Parathyroid adenoma (tissue), 2 donors: ENCODE results near the gene AOAH.
"Not testable (repeated sequence)": the region's sequence is repeated elsewhere in the genome, so short reads cannot be mapped to it uniquely, and the experiment has no call there.

Experiments
- H2AFZ ChIP-seq: fragments of 300-600 bp; sonication (generic); one replicate; pipeline ENCODE4 v1.7.0; 2017; ENCODE audit warnings: antibody characterized with exemption, mild to moderate bottlenecking
- H3K27ac ChIP-seq: fragments of 300-600 bp; sonication (generic); one replicate; pipeline ENCODE4 v1.7.0; 2017
- H3K27me3 ChIP-seq: fragments of 300-600 bp; sonication (generic); one replicate; pipeline ENCODE4 v1.7.0; 2017; ENCODE audit warnings: low read length; ENCODE audit not compliant: control insufficient read depth, insufficient read depth
- H3K36me3 ChIP-seq: fragments of 300-600 bp; sonication (generic); one replicate; pipeline ENCODE4 v1.7.0; 2017; ENCODE audit warnings: low read length; ENCODE audit not compliant: control insufficient read depth, insufficient read depth
- H3K4me1 ChIP-seq: fragments of 300-600 bp; sonication (generic); one replicate; pipeline ENCODE4 v1.7.0; 2017; ENCODE audit warnings: control low read depth
- H3K4me2 ChIP-seq: fragments of 300-600 bp; sonication (generic); one replicate; pipeline ENCODE4 v1.7.0; 2017; ENCODE audit warnings: low read length
- H3K4me3 ChIP-seq: fragments of 300-600 bp; sonication (generic); one replicate; pipeline ENCODE4 v1.7.0; 2017; ENCODE audit warnings: low read depth, low read length
- H3K79me2 ChIP-seq: fragments of 300-600 bp; sonication (generic); one replicate; pipeline ENCODE4 v1.7.0; 2017; ENCODE audit warnings: control low read depth
- H3K9ac ChIP-seq: fragments of 300-600 bp; sonication (generic); one replicate; pipeline ENCODE4 v1.7.0; 2017; ENCODE audit warnings: mild to moderate bottlenecking
- H3K9me3 ChIP-seq: fragments of 300-600 bp; sonication (generic); one replicate; pipeline ENCODE4 v1.7.0; 2017; ENCODE audit warnings: low read length; ENCODE audit not compliant: control insufficient read depth
- TF ChIP-seq, protein P1 (sequence below): fragments of 300-600 bp; sonication (generic); IDR thresholded peaks from one replicate; pipeline ENCODE4 v1.7.0; 2017; ENCODE audit warnings: antibody characterized with exemption, mild to moderate bottlenecking
- donor health status: primary hyperparathyroidism.

Gene AOAH

GRCh38 chr7:36507475-36508440 is 216.5 kb downstream of the AOAH start:
- no peak overlapping the region for H3K4me2 ChIP-seq
- H3K4me1 ChIP-seq, result no peaks in the 10 kb centered on the region
- H3K79me2 ChIP-seq, result no peaks in the 10 kb centered on the region
- H3K36me3 ChIP-seq, result no peaks in the 10 kb centered on the region
- TF ChIP-seq, protein P1, sequence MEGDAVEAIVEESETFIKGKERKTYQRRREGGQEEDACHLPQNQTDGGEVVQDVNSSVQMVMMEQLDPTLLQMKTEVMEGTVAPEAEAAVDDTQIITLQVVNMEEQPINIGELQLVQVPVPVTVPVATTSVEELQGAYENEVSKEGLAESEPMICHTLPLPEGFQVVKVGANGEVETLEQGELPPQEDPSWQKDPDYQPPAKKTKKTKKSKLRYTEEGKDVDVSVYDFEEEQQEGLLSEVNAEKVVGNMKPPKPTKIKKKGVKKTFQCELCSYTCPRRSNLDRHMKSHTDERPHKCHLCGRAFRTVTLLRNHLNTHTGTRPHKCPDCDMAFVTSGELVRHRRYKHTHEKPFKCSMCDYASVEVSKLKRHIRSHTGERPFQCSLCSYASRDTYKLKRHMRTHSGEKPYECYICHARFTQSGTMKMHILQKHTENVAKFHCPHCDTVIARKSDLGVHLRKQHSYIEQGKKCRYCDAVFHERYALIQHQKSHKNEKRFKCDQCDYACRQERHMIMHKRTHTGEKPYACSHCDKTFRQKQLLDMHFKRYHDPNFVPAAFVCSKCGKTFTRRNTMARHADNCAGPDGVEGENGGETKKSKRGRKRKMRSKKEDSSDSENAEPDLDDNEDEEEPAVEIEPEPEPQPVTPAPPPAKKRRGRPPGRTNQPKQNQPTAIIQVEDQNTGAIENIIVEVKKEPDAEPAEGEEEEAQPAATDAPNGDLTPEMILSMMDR, result no peak
- H3K27me3 ChIP-seq, result no peaks in the 10 kb centered on the region
- H2AFZ ChIP-seq, result no peak overlapping the region
- H3K9ac ChIP-seq, result no peak overlapping the region
- H3K27ac ChIP-seq, result no peak overlapping the region
- H3K4me3 ChIP-seq, result no peak overlapping the region
- H3K9me3 ChIP-seq, result no peaks in the 10 kb centered on the region

DNA sequence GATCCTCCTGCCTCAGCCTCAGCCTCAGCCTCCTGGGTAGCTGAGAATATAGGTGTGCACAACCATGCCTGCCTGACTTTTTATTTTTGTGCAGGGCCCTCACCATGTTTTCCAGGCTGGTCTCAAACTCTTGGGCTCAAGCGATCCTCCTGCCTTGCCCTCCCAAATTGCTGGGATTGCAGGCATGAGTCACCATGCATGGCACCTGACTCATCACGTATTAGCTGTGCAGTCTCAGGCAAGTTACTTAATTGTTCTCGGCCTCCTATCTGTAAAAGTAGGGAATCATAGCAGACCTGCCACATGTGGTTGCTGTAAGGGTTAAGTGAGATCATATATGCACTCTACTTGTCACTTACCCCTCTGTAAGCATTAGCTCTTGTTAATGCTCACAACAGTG is 217.5 kb downstream of the AOAH start:
- Histone ChIP-seq H3K4me2 (no peak overlapping the region), H3K4me3 (no peak overlapping the region), H3K27me3 (no peaks in the 10 kb centered on the region), H3K79me2 (no peaks in the 10 kb centered on the region), H3K36me3 (no peaks in the 10 kb centered on the region), H2AFZ (no peak overlapping the region), H3K9me3 (no peaks in the 10 kb centered on the region), H3K9ac (no peak overlapping the region), H3K4me1 (no peaks in the 10 kb centered on the region), H3K27ac (no peak overlapping the region)
- TF ChIP-seq, protein P1, result no peak

DNA sequence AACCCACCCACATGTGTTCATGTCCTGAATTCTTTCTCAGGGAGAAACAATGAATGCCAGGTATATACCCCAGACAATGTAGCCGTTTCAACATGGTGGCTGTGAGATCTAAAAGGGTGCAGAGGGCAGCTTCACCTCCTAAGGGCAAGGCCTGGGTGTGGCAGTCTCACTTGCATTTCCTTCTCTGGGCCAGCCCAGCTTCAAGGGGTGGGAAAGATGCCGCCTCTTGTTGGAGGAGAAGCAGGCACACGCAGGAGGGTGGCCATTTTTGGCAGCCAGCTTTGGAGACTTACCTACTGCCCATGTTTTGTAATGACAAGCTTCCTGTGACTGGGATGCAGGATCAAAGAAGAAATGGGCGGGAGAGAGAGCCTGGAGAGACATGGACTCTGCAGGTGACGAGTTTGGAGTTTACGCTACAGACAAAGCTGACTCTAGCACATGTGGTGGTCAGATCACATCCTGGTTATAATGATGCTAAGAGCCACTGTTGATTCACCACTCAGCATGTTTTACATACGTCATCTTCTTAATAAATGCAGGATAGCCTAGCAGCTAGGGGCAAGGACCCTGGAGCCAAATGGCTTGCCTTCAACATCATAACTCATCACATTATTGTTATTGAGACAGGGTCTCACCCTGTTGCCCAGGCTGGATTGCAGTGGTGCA is 218.0 kb downstream of the AOAH start:
- Histone ChIP-seq H3K79me2 (no peaks in the 10 kb centered on the region), H3K27ac (no peak overlapping the region), H3K4me3 (no peak overlapping the region), H2AFZ (no peak overlapping the region), H3K4me1 (no peaks in the 10 kb centered on the region), H3K36me3 (no peaks in the 10 kb centered on the region), H3K9me3 (no peaks in the 10 kb centered on the region), H3K4me2 (no peak overlapping the region), H3K27me3 (no peaks in the 10 kb centered on the region), H3K9ac (no peak overlapping the region)
- TF ChIP-seq, protein P1, result no peak

GRCh38 chr7:36504617-36505016 is 219.7 kb downstream of the AOAH start:
- not testable (repeated sequence) for H3K27me3 ChIP-seq, H3K4me1 ChIP-seq, H2AFZ ChIP-seq, H3K4me3 ChIP-seq, H3K9ac ChIP-seq, H3K4me2 ChIP-seq, H3K27ac ChIP-seq, H3K36me3 ChIP-seq, H3K9me3 ChIP-seq, H3K79me2 ChIP-seq

DNA sequence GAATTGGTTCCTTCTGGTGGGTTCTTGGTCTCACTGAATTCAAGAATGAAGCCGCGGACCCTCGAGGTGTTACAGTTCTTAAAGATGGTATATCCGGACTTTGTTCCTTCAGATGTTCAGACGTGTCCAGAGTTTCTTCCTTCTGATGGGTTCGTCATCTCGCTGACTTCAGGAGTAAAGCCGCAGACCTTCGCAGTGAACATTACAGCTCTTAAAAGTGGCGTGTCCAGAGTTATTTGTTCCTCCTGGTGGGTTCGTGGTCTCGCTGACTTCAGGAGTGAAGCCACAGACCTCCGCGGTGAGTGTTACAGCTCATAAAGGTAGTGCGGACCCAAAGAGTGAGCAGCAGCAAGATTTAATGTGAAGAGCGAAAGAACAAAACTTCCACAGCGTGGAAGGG is 220.1 kb downstream of the AOAH start:
- not testable (repeated sequence) for H3K27me3 ChIP-seq, H3K4me1 ChIP-seq, H3K79me2 ChIP-seq, H3K4me3 ChIP-seq, H3K9ac ChIP-seq, H3K4me2 ChIP-seq, H3K27ac ChIP-seq, H2AFZ ChIP-seq, H3K9me3 ChIP-seq, H3K36me3 ChIP-seq
